ENCODE measurements around the gene ITGA8. TPM values are rescaled to one million over a fixed set of nuclear protein-coding genes. Genes with fewer than 3 reads are reported as not detected.

The ITGA8 gene
- total RNA-seq, 1 donor from 2014 or later = 1.7 TPM

DNA sequence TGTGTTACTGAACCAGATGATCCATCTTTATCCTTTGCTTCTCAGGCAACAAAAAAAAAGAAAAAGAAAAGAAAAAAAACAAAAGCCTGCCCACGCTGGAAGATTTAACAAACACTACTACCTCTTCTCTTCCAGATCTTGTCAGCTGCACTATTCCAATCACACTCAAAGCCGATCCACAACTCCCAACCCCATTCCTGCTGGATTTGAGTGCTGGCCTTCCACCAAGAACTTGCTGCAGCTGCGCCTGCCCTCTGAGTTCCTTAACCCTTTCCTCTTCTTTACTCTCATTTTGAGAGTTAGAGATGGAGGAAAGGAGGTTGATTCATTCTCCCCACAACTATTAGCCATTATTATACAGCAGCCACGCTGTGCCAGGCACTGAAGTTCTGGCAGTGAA, 16.0 kb upstream of the ITGA8 start:
- no peak for DNase-seq
- no peaks in the 10 kb centered on the region for H3K27me3 ChIP-seq (ENCODE audit: low read depth)
- H3K9me3 ChIP-seq (replicated peaks) = peaks cover 20% of the 10 kb centered on the region
- TF ChIP-seq, protein P1, sequence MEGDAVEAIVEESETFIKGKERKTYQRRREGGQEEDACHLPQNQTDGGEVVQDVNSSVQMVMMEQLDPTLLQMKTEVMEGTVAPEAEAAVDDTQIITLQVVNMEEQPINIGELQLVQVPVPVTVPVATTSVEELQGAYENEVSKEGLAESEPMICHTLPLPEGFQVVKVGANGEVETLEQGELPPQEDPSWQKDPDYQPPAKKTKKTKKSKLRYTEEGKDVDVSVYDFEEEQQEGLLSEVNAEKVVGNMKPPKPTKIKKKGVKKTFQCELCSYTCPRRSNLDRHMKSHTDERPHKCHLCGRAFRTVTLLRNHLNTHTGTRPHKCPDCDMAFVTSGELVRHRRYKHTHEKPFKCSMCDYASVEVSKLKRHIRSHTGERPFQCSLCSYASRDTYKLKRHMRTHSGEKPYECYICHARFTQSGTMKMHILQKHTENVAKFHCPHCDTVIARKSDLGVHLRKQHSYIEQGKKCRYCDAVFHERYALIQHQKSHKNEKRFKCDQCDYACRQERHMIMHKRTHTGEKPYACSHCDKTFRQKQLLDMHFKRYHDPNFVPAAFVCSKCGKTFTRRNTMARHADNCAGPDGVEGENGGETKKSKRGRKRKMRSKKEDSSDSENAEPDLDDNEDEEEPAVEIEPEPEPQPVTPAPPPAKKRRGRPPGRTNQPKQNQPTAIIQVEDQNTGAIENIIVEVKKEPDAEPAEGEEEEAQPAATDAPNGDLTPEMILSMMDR (IDR thresholded peaks at IDR 0.05; ENCODE audit: borderline replicate concordance) = no peak
- H3K36me3 ChIP-seq = no peaks in the 10 kb centered on the region
- H3K4me1 ChIP-seq = peaks cover 4% of the 10 kb centered on the region
- no peak overlapping the region for H3K4me3 ChIP-seq
- intact Hi-C loops (cut with micrococcal nuclease) = no loop called here
- H3K27ac ChIP-seq (replicated peaks) = no peak overlapping the region

DNA sequence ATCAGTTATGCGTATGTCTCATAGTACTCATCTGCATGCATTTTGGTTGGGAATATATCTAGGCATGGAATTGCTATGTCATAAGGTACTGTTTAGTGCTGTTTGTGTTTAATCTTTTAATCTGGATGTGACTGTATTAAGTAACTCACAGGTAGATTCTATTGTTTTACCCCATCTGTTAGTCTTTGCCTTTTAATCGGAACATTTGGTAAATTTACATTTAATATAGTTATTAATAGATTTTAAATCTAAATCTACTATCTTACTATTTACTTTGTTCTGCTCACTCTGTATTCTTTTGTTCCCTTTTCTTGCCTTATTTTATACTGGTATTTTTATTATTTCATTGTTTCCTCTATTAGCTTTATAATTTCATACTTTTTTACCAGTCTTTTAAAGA, 10.6 kb upstream of the ITGA8 start:
- TF ChIP-seq, protein P1 (IDR thresholded peaks at IDR 0.05; ENCODE audit: borderline replicate concordance) = no peak
- Histone ChIP-seq H3K4me1 (no peaks in the 10 kb centered on the region), H3K27ac (replicated peaks) (no peak overlapping the region), H3K9me3 (replicated peaks) (peaks cover 35% of the 10 kb centered on the region), H3K4me3 (no peak overlapping the region), H3K36me3 (no peaks in the 10 kb centered on the region), H3K27me3 (ENCODE audit: low read depth) (no peaks in the 10 kb centered on the region)
- intact Hi-C loops (cut with micrococcal nuclease) = no loop called here
- no peak for DNase-seq

DNA sequence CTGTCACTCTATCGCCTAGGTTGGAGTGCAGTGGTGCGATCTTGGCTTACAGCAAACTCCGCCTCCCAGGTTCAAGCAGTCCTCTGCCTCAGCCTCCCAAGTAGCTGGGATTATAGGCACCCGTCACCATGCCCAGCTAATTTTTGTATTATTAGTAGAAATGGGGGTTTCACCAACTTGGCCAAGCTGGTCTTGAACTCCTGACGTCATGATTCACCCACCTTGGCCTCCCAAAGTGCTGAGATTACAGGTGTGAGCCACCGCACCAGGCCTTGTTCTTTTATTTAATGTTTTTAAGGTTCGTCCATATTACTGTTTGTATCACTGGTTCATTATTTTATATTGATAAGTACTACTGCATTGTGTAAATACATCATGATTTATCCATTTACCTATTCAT, 10.2 kb upstream of the ITGA8 start:
- Histone ChIP-seq H3K27ac (replicated peaks) (no peak overlapping the region), H3K27me3 (ENCODE audit: low read depth) (no peaks in the 10 kb centered on the region), H3K9me3 (replicated peaks) (peaks cover 35% of the 10 kb centered on the region), H3K36me3 (no peaks in the 10 kb centered on the region), H3K4me3 (no peak overlapping the region), H3K4me1 (no peaks in the 10 kb centered on the region)
- TF ChIP-seq, protein P1 (IDR thresholded peaks at IDR 0.05; ENCODE audit: borderline replicate concordance) = no peak
- no peak for DNase-seq
- intact Hi-C loops (cut with micrococcal nuclease) = no loop called here

DNA sequence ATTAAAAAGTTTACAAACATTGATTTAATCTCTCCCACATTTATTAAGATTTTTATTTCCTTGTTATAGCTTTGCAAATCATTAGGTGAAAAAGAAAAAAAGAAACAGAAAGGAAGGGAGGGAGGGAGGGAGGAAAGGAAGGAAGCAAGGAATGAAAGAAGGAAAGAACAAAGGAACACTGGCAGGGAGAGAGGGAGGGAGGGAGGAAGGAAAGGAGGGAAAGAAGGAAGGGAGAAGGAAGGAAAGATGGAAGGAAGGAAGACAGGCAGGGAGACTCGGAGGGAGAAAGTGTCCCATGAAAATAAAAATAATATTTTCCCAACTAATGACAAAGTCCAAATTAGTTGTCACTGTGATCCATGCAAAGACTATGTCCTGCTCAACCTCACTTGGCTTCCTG, 6.3 kb upstream of the ITGA8 start:
- H3K36me3 ChIP-seq = no peaks in the 10 kb centered on the region
- H3K27ac ChIP-seq (replicated peaks) = no peak overlapping the region
- no peak for DNase-seq
- intact Hi-C loops (cut with micrococcal nuclease) = no loop called here
- H3K4me1 ChIP-seq = no peaks in the 10 kb centered on the region
- H3K4me3 ChIP-seq = no peak overlapping the region
- peaks cover 16% of the 10 kb centered on the region for H3K27me3 ChIP-seq (ENCODE audit: low read depth)
- TF ChIP-seq, protein P1 (IDR thresholded peaks at IDR 0.05; ENCODE audit: borderline replicate concordance) = no peak
- peaks cover 18% of the 10 kb centered on the region for H3K9me3 ChIP-seq (replicated peaks)

DNA sequence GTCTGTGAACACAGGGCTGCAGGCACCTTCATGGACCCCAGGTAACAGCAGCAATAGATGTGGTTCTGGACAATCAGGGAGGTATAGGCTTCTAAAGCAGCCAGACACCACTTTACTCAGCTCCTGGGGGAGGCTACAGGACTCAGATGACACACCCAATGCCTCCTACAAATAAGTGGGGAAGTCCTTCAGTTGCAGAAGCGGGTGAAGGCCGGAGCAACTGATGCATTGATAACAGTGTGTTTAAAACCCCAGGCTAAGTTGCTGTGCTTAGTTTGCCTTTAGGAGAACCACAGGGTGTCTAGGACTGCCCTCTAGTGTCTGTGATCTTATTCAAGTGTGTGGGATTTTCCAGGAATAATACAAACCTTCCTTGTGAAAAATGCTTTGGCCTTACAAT, 5.9 kb upstream of the ITGA8 start:
- no peak overlapping the region for H3K27ac ChIP-seq (replicated peaks)
- TF ChIP-seq, protein P1 (IDR thresholded peaks at IDR 0.05; ENCODE audit: borderline replicate concordance) = peak; percentile 71
- DNase-seq = no peak
- intact Hi-C loops (cut with micrococcal nuclease) = no loop called here
- peaks cover 21% of the 10 kb centered on the region for H3K27me3 ChIP-seq (ENCODE audit: low read depth)
- H3K4me3 ChIP-seq = no peak overlapping the region
- no peaks in the 10 kb centered on the region for H3K36me3 ChIP-seq
- H3K9me3 ChIP-seq (replicated peaks) = peaks cover 14% of the 10 kb centered on the region
- no peaks in the 10 kb centered on the region for H3K4me1 ChIP-seq

DNA sequence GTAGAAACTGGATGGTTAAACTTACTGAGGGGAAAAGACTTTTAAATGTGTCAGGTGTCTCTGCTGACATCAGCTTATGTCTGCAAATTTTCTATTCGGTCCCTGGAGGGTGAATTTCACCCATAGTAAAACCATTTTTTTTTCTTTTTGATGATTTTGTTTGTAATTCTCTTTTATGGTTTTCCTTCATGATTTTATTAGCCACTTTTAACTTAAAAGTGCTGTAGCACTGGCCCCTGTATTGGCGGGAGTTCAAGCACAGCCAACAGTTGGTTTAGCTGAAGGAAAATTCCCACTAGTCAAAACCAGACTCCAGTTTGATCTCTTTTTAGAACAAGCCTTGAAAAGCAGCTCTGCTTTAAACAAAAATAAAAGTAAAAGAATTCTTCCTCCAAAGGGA, 5.0 kb upstream of the ITGA8 start:
- Histone ChIP-seq H3K27me3 (ENCODE audit: low read depth) (peaks cover 30% of the 10 kb centered on the region), H3K4me1 (peaks cover 6% of the 10 kb centered on the region), H3K27ac (replicated peaks) (no peak overlapping the region), H3K4me3 (no peak overlapping the region), H3K36me3 (no peaks in the 10 kb centered on the region), H3K9me3 (replicated peaks) (peaks cover 5% of the 10 kb centered on the region)
- intact Hi-C loops (cut with micrococcal nuclease) = no loop called here
- DNase-seq = no peak
- TF ChIP-seq, protein P1 (IDR thresholded peaks at IDR 0.05; ENCODE audit: borderline replicate concordance) = no peak

Data from left ventricle myocardium inferior (tissue), 1 donor.